IMR-90 (cell line): ENCODE data around the gene TCF4. TPM values are rescaled to one million over a fixed set of nuclear protein-coding genes. Genes with fewer than 3 reads are reported as not detected.
A peak's percentile ranks its signal among the peaks of the same experiment; 100 is the strongest.

Source experiments
- ATAC-seq: fragments of 200-7000 bp; cut with Tn5 transposase; 2 replicates; pipeline ENCODE4 v1.9.1; 2020; ENCODE audit warnings: low read depth, mild to moderate bottlenecking, moderate library complexity
- BruUV-seq: library from RNA; stranded (reverse); fragments of 400-500 nt; replicated peaks from 2 replicates; lab custom pipeline; 2021; lab: Mats Ljungman, UMichigan
- CTCF ChIA-PET: fragments of 300-600 bp; formaldehyde crosslinking; extraction: SDS; loops from one replicate; lab custom pipeline; 2021; ENCODE audit warnings: antibody characterized with exemption; lab: Yijun Ruan, JAX
- POLR2A ChIA-PET: fragments of 300-600 bp; sonication (Branson Sonifier 250); formaldehyde crosslinking; loops from one replicate; lab custom pipeline; 2022; ENCODE audit warnings: antibody characterized with exemption; ENCODE audit not compliant: unreplicated experiment; lab: Charles Lee
- DNase-seq: peaks from one replicate; pipeline ENCODE4 v3.0.0; 2013
- H2AFZ ChIP-seq: replicated peaks from 2 replicates; pipeline ENCODE3; 2013; ENCODE audit warnings: low read length, mild to moderate bottlenecking; ENCODE audit not compliant: poor library complexity
- H2AK5ac ChIP-seq: 2 replicates; pipeline ENCODE4 v1.6.1; 2013; ENCODE audit warnings: low read depth, low read length, inconsistent platforms
- H2AK9ac ChIP-seq: replicated peaks from 2 replicates; pipeline ENCODE3; 2013; ENCODE audit warnings: mild to moderate bottlenecking, low read depth, low read length, moderate library complexity; ENCODE audit not compliant: poor library complexity
- H2BK120ac ChIP-seq: 2 replicates; pipeline ENCODE4 v1.6.1; 2013; ENCODE audit warnings: low read depth, low read length, inconsistent platforms
- H2BK15ac ChIP-seq: 3 replicates; pipeline ENCODE4 v1.6.1; 2013; ENCODE audit warnings: low read depth, low read length, inconsistent platforms
- H2BK20ac ChIP-seq: 2 replicates; pipeline ENCODE4 v1.6.1; 2013; ENCODE audit warnings: low read depth, mild to moderate bottlenecking, inconsistent platforms, low read length, moderate library complexity
- H2BK5ac ChIP-seq: 2 replicates; pipeline ENCODE4 v1.6.1; 2013; ENCODE audit warnings: mild to moderate bottlenecking, low read depth, low read length, inconsistent platforms; ENCODE audit not compliant: poor library complexity, severe bottlenecking
- H3K14ac ChIP-seq: replicated peaks from 2 replicates; pipeline ENCODE4 v1.6.1; 2013; ENCODE audit warnings: low read depth, low read length, inconsistent platforms
- H3K18ac ChIP-seq: 2 replicates; pipeline ENCODE4 v1.6.1; 2013; ENCODE audit warnings: low read depth, low read length, control low read depth
- H3K23ac ChIP-seq: 2 replicates; pipeline ENCODE4 v1.6.1; 2013; ENCODE audit warnings: low read depth, low read length, inconsistent platforms
- H3K27ac ChIP-seq: 2 replicates; pipeline ENCODE4 v1.5.1; 2013; ENCODE audit warnings: mild to moderate bottlenecking, control low read depth, low read length; ENCODE audit not compliant: insufficient read depth
- H3K27me3 ChIP-seq: 2 replicates; pipeline ENCODE4 v1.6.1; 2013; ENCODE audit warnings: low read length; ENCODE audit not compliant: control insufficient read depth, insufficient read depth
- H3K36me3 ChIP-seq: 2 replicates; pipeline ENCODE4 v1.6.1; 2013; ENCODE audit warnings: low read length, mixed read lengths; ENCODE audit not compliant: control insufficient read depth, insufficient read depth
- H3K4ac ChIP-seq: 2 replicates; pipeline ENCODE4 v1.6.1; 2013; ENCODE audit warnings: low read depth, low read length, inconsistent platforms
- H3K4me1 ChIP-seq: 2 replicates; pipeline ENCODE4 v1.6.1; 2013; ENCODE audit warnings: low read length, mixed read lengths; ENCODE audit not compliant: control insufficient read depth, insufficient read depth
- H3K4me2 ChIP-seq: 2 replicates; pipeline ENCODE4 v1.6.1; 2013; ENCODE audit warnings: low read depth, mild to moderate bottlenecking, control low read depth, low read length, moderate library complexity
- H3K4me3 ChIP-seq: 2 replicates; pipeline ENCODE4 v1.5.1; 2013; ENCODE audit warnings: low read depth, mild to moderate bottlenecking, control low read depth, low read length, moderate library complexity; ENCODE audit not compliant: insufficient read depth
- H3K56ac ChIP-seq: 2 replicates; pipeline ENCODE4 v1.6.1; 2013; ENCODE audit warnings: low read length, inconsistent platforms; ENCODE audit not compliant: insufficient read depth; ENCODE audit errors: extremely low read depth
- H3K79me1 ChIP-seq, 2 experiments: 2 replicates each; pipeline ENCODE4 v1.6.1; 2013; ENCODE audit warnings: low read length in 2 of 2, inconsistent platforms in 1 of 2, low read depth in 1 of 2
- H3K9ac ChIP-seq: 2 replicates; pipeline ENCODE4 v1.6.1; 2013; ENCODE audit warnings: low read depth, low read length, control low read depth
- H3K9me1 ChIP-seq: 2 replicates; pipeline ENCODE4 v1.6.1; 2013; ENCODE audit warnings: low read length, inconsistent platforms; ENCODE audit not compliant: insufficient read depth
- H3K9me3 ChIP-seq: 2 replicates; pipeline ENCODE4 v1.6.1; 2013; ENCODE audit warnings: low read length; ENCODE audit not compliant: control insufficient read depth, insufficient read depth
- H4K20me1 ChIP-seq: 2 replicates; pipeline ENCODE4 v1.6.1; 2013; ENCODE audit warnings: low read length, inconsistent platforms; ENCODE audit not compliant: insufficient read depth
- H4K5ac ChIP-seq: 2 replicates; pipeline ENCODE4 v1.6.1; 2013; ENCODE audit warnings: mild to moderate bottlenecking, low read depth, low read length, control low read depth
- H4K8ac ChIP-seq, 2 experiments: 2 replicates each; pipeline ENCODE4 v1.6.1; 2013; ENCODE audit warnings: low read depth in 2 of 2, low read length in 2 of 2, control low read depth in 1 of 2, inconsistent platforms in 1 of 2
- H4K91ac ChIP-seq: 2 replicates; pipeline ENCODE4 v1.6.1; 2013; ENCODE audit warnings: low read depth, low read length, inconsistent platforms; ENCODE audit not compliant: insufficient read depth
- BHLHE40 ChIP-seq: fragments of 150-350 bp; IDR thresholded peaks from 2 replicates; pipeline ENCODE4 v1.6.1; 2016; ENCODE audit warnings: mild to moderate bottlenecking, low read depth, low read length
- CEBPB ChIP-seq: IDR thresholded peaks from 2 replicates; pipeline ENCODE4 v1.6.1; 2012; ENCODE audit warnings: low read depth, low read length, improper control_type of control experiment
- CHD1 ChIP-seq: IDR thresholded peaks from 2 replicates; pipeline ENCODE4 v1.6.1; 2012; ENCODE audit warnings: low read depth, low read length, improper control_type of control experiment
- FOS ChIP-seq: fragments of 150-350 bp; IDR thresholded peaks from 2 replicates; pipeline ENCODE4 v1.6.1; 2016; ENCODE audit warnings: low read depth, low read length
- MAFK ChIP-seq: IDR thresholded peaks from 2 replicates; pipeline ENCODE4 v1.6.1; 2012; ENCODE audit warnings: low read depth, low read length, improper control_type of control experiment
- MXI1 ChIP-seq: IDR thresholded peaks from 2 replicates; pipeline ENCODE4 v1.6.1; 2012; ENCODE audit warnings: low read depth, mild to moderate bottlenecking, low read length, moderate library complexity, borderline replicate concordance
- NFE2L2 ChIP-seq: fragments of 150-350 bp; IDR thresholded peaks from 2 replicates; pipeline ENCODE4 v1.6.1; 2016; ENCODE audit warnings: low read depth, mild to moderate bottlenecking, low read length
- POLR2A ChIP-seq: IDR thresholded peaks from 2 replicates; pipeline ENCODE4 v1.6.1; 2012; ENCODE audit warnings: mild to moderate bottlenecking, low read depth, low read length
- RCOR1 ChIP-seq: IDR thresholded peaks from 2 replicates; pipeline ENCODE4 v1.6.1; 2012; ENCODE audit warnings: mild to moderate bottlenecking, low read length, improper control_type of control experiment; ENCODE audit not compliant: insufficient replicate concordance
- SMC3 ChIP-seq: fragments of 150-350 bp; IDR thresholded peaks from 2 replicates; pipeline ENCODE4 v1.6.1; 2016; ENCODE audit warnings: low read depth, mild to moderate bottlenecking, antibody characterized with exemption, low read length, moderate library complexity
- WGBS, 2 experiments: methylation state at CpG; one replicate each; pipeline versions ENCODE4 v1.1.5 to v1.1.7; 2013; ENCODE audit warnings: missing lambda C conversion rate in 2 of 2; ENCODE audit not compliant: insufficient read length in 1 of 2; ENCODE audit errors: extremely low coverage in 2 of 2; 5-methylcytosine and 5-hydroxymethylcytosine counted together
- dilution Hi-C: fragments of 300-500 bp; cut with HindIII; formaldehyde crosslinking; loops from one replicate; pipeline ENCODE4 v1.14.3; 2018; ENCODE audit warnings: low sequenced_read_pairs; ENCODE audit not compliant: unreplicated experiment
- in situ Hi-C: fragments of 300-500 bp; cut with MboI; formaldehyde crosslinking; loops from 3 replicates; pipeline ENCODE4 v1.14.3; 2019; ENCODE audit warnings: low sequenced_read_pairs, inconsistent platforms, mixed read lengths
- intact Hi-C: fragments of 100-400 bp; cut with micrococcal nuclease; formaldehyde crosslinking; loops from 2 replicates; pipeline ENCODE4 v1.10.0; 2022
- polyA plus RNA-seq, 3 experiments: library from polyadenylated mRNA; depleted of rRNA; stranded (reverse); fragments of >200 nt; gene quantifications; 2 replicates each; pipeline ENCODE4 v1.2.3, GENCODE V29; 2012; ENCODE audit warnings: low replicate concordance in 1 of 3
- total RNA-seq: library from RNA; depleted of rRNA; stranded (reverse); fragments of >200 nt; gene quantifications from 2 replicates; pipeline ENCODE4 v1.2.3, GENCODE V29; 2012
- TF ChIP-seq, protein P1 (sequence below): fragments of 150-350 bp; IDR thresholded peaks from 2 replicates; pipeline ENCODE4 v1.6.1; 2017; ENCODE audit warnings: mild to moderate bottlenecking, antibody characterized with exemption, low read length, low read depth
- TF ChIP-seq, protein P2 (sequence below): conservative IDR thresholded peaks from 2 replicates; pipeline ENCODE4 v1.5.1; 2012; ENCODE audit warnings: mild to moderate bottlenecking, low read depth, low read length, improper control_type of control experiment
- TF ChIP-seq, protein P3 (sequence below): fragments of 150-350 bp; IDR thresholded peaks from 2 replicates; pipeline ENCODE4 v1.6.1; 2016; ENCODE audit warnings: low read depth, mild to moderate bottlenecking, low read length, moderate library complexity, borderline replicate concordance

The TCF4 gene
- total and polyA plus RNA-seq, 2 of the 4 experiments (the other 2 are of a cell fraction) = 30.0 to 87.1 TPM

DNA sequence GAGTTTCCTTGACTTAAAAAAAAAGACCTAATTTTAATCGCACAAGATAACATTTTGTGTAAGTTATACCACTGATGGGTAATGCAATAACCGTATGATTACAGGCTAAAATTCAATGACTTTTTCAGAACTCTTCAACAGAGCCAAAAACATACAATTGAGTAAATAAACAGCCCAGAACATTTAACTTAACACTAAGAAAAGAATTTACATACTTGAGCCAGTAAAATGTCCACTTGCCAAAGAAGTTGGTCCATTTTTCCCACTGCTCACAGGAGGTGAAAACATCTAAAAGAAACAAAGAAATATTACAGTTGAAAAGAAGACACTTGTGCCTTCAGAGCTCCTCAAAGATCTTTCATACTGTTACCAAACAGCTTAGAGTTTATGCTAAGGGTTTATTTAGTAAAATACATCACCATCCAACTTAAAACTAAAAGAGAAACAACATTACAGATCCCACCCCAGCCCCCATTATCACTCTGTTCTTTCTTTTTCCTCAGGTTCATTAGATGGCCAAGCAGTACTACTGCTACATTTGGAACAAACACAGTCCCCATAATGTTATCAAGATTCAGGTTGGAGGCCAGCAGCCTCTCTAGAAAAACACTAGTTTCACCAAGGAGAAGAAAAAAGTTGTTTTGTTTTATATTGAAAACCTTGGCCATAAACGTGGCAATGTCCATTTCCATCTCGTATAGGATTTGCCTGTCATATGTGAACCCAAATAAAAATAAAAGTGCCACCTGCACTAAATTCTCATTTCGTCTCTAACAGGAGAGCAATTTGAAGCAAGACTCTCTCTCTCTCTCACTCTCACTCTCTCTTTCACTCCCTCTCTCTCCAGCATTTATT, 2.7 kb downstream of the TCF4 start:
- Histone ChIP-seq H2AFZ (peak overlapping the region; percentile 76), H3K4me1 (peaks cover 8% of the 10 kb centered on the region), H2AK9ac (peak overlapping the region; percentile 18), H3K23ac (peak overlapping the region; percentile 40), H3K14ac (peak overlapping the region; percentile 61), H3K27ac (peak overlapping the region; percentile 96), H3K56ac (peak overlapping the region; percentile 81; the same call in 1 of the 2 replicates), H2BK120ac (peak overlapping the region; percentile 62), H4K5ac (peak overlapping the region; percentile 68), H3K4me2 (peak overlapping the region; percentile 97), H2BK20ac (peak overlapping the region; percentile 50; the same call in 1 of the 2 replicates), H4K8ac (peak overlapping the region; percentile 55 to 59), H3K9ac (peak overlapping the region; percentile 87), H3K27me3 (no peaks in the 10 kb centered on the region), H3K9me1 (0 out of 2 replicates have a peak, but pooled peaks cover 3% of the 10 kb centered on the region), H3K4ac (peak overlapping the region; percentile 58), H4K20me1 (no peaks in the 10 kb centered on the region), H3K18ac (peak overlapping the region; percentile 93; the same call in 1 of the 2 replicates), H2BK15ac (peak overlapping the region; percentile 63; the same call in 2 of the 3 replicates), H3K36me3 (peaks cover 2% of the 10 kb centered on the region; the same call in 1 of the 2 replicates), H3K79me1 (peaks cover 7 to 37% of the 10 kb centered on the region in 2 experiments; a peak in 3 of 4 replicates), H3K9me3 (no peaks in the 10 kb centered on the region), H4K91ac (peak overlapping the region; percentile 74), H2BK5ac (peak overlapping the region; percentile 77), H2AK5ac (peak overlapping the region; percentile 74; the same call in 1 of the 2 replicates), H3K4me3 (peak overlapping the region; percentile 78)
- ChIA-PET CTCF (no interaction called here), POLR2A (no interaction called here)
- WGBS, 2 experiments = 0% methylated on average over 1 of the region's 5 CpGs; no CpG with 5 or more reads in 1 of the 2 experiments
- in situ Hi-C loops = loop anchor here (5.0 to 10.0 kb wide), 2 partner anchors 168 to 350 kb away; no protein-coding TSS in a partner anchor
- dilution Hi-C loops = no loop called here
- BruUV-seq = no TSS peak
- no peak for DNase-seq
- intact Hi-C loops = loop anchor here (5.0 to 10.0 kb wide), 7 partner anchors 83 to 650 kb away; no protein-coding TSS in a partner anchor
- ATAC-seq = no peak
- TF ChIP-seq, protein P1, sequence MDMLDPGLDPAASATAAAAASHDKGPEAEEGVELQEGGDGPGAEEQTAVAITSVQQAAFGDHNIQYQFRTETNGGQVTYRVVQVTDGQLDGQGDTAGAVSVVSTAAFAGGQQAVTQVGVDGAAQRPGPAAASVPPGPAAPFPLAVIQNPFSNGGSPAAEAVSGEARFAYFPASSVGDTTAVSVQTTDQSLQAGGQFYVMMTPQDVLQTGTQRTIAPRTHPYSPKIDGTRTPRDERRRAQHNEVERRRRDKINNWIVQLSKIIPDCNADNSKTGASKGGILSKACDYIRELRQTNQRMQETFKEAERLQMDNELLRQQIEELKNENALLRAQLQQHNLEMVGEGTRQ = no peak
- no peak for TF ChIP-seq POLR2A
- TF ChIP-seq, protein P2, sequence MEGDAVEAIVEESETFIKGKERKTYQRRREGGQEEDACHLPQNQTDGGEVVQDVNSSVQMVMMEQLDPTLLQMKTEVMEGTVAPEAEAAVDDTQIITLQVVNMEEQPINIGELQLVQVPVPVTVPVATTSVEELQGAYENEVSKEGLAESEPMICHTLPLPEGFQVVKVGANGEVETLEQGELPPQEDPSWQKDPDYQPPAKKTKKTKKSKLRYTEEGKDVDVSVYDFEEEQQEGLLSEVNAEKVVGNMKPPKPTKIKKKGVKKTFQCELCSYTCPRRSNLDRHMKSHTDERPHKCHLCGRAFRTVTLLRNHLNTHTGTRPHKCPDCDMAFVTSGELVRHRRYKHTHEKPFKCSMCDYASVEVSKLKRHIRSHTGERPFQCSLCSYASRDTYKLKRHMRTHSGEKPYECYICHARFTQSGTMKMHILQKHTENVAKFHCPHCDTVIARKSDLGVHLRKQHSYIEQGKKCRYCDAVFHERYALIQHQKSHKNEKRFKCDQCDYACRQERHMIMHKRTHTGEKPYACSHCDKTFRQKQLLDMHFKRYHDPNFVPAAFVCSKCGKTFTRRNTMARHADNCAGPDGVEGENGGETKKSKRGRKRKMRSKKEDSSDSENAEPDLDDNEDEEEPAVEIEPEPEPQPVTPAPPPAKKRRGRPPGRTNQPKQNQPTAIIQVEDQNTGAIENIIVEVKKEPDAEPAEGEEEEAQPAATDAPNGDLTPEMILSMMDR = no peak
- TF ChIP-seq CEBPB = no peak
- TF ChIP-seq CHD1 = no peak
- TF ChIP-seq SMC3 = no peak
- TF ChIP-seq BHLHE40 = no peak
- no peak for TF ChIP-seq MAFK
- no peak for TF ChIP-seq NFE2L2
- TF ChIP-seq MXI1 = no peak
- TF ChIP-seq, protein P3, sequence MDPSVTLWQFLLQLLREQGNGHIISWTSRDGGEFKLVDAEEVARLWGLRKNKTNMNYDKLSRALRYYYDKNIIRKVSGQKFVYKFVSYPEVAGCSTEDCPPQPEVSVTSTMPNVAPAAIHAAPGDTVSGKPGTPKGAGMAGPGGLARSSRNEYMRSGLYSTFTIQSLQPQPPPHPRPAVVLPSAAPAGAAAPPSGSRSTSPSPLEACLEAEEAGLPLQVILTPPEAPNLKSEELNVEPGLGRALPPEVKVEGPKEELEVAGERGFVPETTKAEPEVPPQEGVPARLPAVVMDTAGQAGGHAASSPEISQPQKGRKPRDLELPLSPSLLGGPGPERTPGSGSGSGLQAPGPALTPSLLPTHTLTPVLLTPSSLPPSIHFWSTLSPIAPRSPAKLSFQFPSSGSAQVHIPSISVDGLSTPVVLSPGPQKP = no peak
- no peak for TF ChIP-seq FOS
- no peak for TF ChIP-seq RCOR1
